Lower lobe of right lung (tissue), 2 donors: Measurements from ENCODE around the gene CBX1. TPM values are rescaled to one million over a fixed set of nuclear protein-coding genes. Genes with fewer than 3 reads are reported as not detected.

Experiments used
- ATAC-seq, 2 donors: fragments of 200-7000 bp; cut with Tn5 transposase; one replicate each; pipeline ENCODE4 v1.9.1; 2020 to 2022; ENCODE audit warnings: mild to moderate bottlenecking in 2 of 2, moderate library complexity in 2 of 2
- DNase-seq: peaks from one replicate; pipeline ENCODE4 v3.0.0-alpha.2; 2020
- H3K27ac ChIP-seq: fragments of 200-600 bp; one replicate; pipeline ENCODE4 v1.8.0; 2022
- H3K27me3 ChIP-seq: fragments of 200-600 bp; one replicate; pipeline ENCODE4 v1.8.0; 2022; ENCODE audit warnings: low read depth
- H3K36me3 ChIP-seq: fragments of 200-600 bp; one replicate; pipeline ENCODE4 v1.8.0; 2022; ENCODE audit warnings: mild to moderate bottlenecking
- H3K4me1 ChIP-seq: fragments of 200-600 bp; one replicate; pipeline ENCODE4 v1.8.0; 2022
- H3K4me3 ChIP-seq: fragments of 200-600 bp; one replicate; pipeline ENCODE4 v1.8.0; 2022; ENCODE audit warnings: mild to moderate bottlenecking
- H3K9me3 ChIP-seq: fragments of 200-600 bp; one replicate; pipeline ENCODE4 v1.8.0; 2022
- intact Hi-C: fragments of 100-400 bp; cut with DNase I; formaldehyde crosslinking; loops from one replicate; pipeline ENCODE4 v1.11.0; 2022
- total RNA-seq: library from RNA; stranded (reverse); fragmentation: NEBNext Ultra II Directional; extraction: Animal tissue kit (Norgen Biotek cat#: 25700); gene quantifications from one replicate; pipeline ENCODE4 v1.2.1, GENCODE V29; 2021
- TF ChIP-seq, protein P1 (sequence below): fragments of 200-600 bp; IDR thresholded peaks from one replicate; pipeline ENCODE4 v1.8.0; 2022; ENCODE audit warnings: antibody characterized with exemption, mild to moderate bottlenecking
- donor health status: DM: no; HTN: yes; CAD: no; lungs with severe emphysema.

The CBX1 gene
- total RNA-seq, 1 donor from 2014 or later = 30.7 TPM

DNA sequence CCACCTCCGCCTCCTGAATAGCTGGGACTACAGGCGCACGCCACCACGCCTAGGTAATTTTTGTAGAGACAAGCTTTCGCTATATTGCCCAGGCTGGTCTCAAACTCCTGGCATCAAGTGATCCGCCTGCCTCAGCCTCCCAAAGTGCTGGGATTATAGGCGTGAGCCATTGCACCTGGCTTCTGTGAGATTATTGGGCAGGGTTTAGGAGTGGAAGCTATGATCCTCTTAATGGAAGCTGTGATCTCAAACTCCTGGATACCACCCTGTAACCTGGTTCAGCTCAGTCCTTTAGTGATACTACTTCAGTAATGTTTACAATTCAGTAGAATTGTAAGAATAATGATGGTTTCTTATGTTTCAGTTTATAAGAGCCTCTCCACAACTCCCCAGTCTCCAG is 39.0 kb downstream of the CBX1 start:
- Histone ChIP-seq H3K27ac (no peak overlapping the region), H3K36me3 (peaks cover 100% of the 10 kb centered on the region), H3K4me3 (no peak overlapping the region), H3K4me1 (peaks cover 5% of the 10 kb centered on the region), H3K9me3 (no peaks in the 10 kb centered on the region), H3K27me3 (no peaks in the 10 kb centered on the region)
- DNase-seq = no peak
- TF ChIP-seq, protein P1, sequence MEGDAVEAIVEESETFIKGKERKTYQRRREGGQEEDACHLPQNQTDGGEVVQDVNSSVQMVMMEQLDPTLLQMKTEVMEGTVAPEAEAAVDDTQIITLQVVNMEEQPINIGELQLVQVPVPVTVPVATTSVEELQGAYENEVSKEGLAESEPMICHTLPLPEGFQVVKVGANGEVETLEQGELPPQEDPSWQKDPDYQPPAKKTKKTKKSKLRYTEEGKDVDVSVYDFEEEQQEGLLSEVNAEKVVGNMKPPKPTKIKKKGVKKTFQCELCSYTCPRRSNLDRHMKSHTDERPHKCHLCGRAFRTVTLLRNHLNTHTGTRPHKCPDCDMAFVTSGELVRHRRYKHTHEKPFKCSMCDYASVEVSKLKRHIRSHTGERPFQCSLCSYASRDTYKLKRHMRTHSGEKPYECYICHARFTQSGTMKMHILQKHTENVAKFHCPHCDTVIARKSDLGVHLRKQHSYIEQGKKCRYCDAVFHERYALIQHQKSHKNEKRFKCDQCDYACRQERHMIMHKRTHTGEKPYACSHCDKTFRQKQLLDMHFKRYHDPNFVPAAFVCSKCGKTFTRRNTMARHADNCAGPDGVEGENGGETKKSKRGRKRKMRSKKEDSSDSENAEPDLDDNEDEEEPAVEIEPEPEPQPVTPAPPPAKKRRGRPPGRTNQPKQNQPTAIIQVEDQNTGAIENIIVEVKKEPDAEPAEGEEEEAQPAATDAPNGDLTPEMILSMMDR = no peak
- intact Hi-C loops = no loop called here
- ATAC-seq = no peak

GRCh38 chr17:48060249-48060648 is 41.0 kb downstream of the CBX1 start:
- Histone ChIP-seq H3K27me3 (no peaks in the 10 kb centered on the region), H3K4me1 (peaks cover 9% of the 10 kb centered on the region), H3K4me3 (no peak overlapping the region), H3K9me3 (no peaks in the 10 kb centered on the region), H3K27ac (no peak overlapping the region), H3K36me3 (peaks cover 100% of the 10 kb centered on the region)
- no peak for DNase-seq
- no peak for ATAC-seq
- intact Hi-C loops = no loop called here
- TF ChIP-seq, protein P1 = no peak

DNA sequence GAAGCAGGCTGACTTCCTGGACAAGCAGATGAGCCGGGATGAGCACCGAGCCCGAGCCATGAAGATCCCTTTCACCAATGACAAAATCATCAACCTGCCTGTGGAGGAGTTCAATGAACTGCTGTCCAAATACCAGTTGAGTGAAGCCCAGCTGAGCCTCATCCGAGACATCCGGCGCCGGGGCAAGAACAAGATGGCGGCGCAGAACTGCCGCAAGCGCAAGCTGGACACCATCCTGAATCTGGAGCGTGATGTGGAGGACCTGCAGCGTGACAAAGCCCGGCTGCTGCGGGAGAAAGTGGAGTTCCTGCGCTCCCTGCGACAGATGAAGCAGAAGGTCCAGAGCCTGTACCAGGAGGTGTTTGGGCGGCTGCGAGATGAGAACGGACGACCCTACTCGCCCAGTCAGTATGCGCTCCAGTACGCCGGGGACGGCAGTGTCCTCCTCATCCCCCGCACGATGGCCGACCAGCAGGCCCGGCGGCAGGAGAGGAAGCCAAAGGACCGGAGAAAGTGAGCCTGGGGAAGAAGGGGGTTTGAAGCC is 42.1 kb downstream of the CBX1 start:
- ATAC-seq = no peak
- no peak for DNase-seq
- Histone ChIP-seq H3K27me3 (no peaks in the 10 kb centered on the region), H3K4me3 (no peak overlapping the region), H3K4me1 (peaks cover 18% of the 10 kb centered on the region), H3K36me3 (peaks cover 97% of the 10 kb centered on the region), H3K9me3 (no peaks in the 10 kb centered on the region), H3K27ac (no peak overlapping the region)
- intact Hi-C loops = no loop called here
- TF ChIP-seq, protein P1 = no peak

DNA sequence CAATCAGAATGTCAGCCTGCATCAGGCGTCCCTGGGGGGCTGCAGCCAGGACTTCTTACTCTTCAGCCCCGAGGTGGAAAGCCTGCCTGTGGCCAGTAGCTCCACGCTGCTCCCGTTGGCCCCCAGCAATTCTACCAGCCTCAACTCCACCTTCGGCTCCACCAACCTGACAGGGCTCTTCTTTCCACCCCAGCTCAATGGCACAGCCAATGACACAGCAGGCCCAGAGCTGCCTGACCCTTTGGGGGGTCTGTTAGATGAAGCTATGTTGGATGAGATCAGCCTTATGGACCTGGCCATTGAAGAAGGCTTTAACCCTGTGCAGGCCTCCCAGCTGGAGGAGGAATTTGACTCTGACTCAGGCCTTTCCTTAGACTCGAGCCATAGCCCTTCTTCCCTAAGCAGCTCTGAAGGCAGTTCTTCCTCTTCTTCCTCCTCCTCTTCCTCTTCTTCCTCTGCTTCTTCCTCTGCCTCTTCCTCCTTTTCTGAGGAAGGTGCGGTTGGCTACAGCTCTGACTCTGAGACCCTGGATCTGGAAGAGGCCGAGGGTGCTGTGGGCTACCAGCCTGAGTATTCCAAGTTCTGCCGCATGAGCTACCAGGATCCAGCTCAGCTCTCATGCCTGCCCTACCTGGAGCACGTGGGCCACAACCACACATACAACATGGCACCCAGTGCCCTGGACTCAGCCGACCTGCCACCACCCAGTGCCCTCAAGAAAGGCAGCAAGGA is 42.7 kb downstream of the CBX1 start:
- ATAC-seq (no peak), DNase-seq (no peak)
- Histone ChIP-seq H3K9me3 (no peaks in the 10 kb centered on the region), H3K27me3 (no peaks in the 10 kb centered on the region), H3K4me3 (no peak overlapping the region), H3K36me3 (peaks cover 97% of the 10 kb centered on the region), H3K27ac (no peak overlapping the region), H3K4me1 (peaks cover 25% of the 10 kb centered on the region)
- intact Hi-C loops = no loop called here
- TF ChIP-seq, protein P1 = no peak

DNA sequence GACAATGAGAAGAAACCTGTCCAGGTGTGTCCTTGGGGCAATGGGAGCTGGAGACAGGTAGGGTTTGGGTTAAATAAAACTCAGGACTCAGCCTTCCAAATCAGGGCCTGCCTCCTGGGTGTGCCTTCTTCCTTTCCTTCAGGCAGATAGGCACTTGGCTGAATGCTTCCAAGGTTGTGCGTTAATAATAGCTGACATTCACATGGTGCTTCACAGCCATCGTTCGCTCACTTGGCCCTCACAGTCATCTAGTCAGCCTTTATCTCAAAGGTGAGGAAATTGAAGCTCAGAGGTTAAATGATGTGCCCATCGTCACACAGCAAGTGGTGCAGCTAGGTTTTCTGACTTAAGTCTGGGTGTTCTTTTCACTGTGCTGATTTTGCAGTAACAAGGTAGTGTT is 43.7 kb downstream of the CBX1 start:
- Histone ChIP-seq H3K27ac (no peak overlapping the region), H3K9me3 (no peaks in the 10 kb centered on the region), H3K36me3 (peaks cover 87% of the 10 kb centered on the region), H3K4me1 (peaks cover 34% of the 10 kb centered on the region), H3K27me3 (no peaks in the 10 kb centered on the region), H3K4me3 (no peak overlapping the region)
- ATAC-seq (no peak), DNase-seq (no peak)
- intact Hi-C loops = no loop called here
- TF ChIP-seq, protein P1 = no peak
